Astrocyte of the cerebellum (primary cell): ENCODE data around the gene MED13L.

Experiments
- DNase-seq: peaks from one replicate; pipeline ENCODE4 v3.0.0-alpha.2; 2011; ENCODE audit warnings: low read depth
- H3K4me3 ChIP-seq: 2 replicates; pipeline ENCODE4 v1.5.1; 2011; ENCODE audit warnings: mild to moderate bottlenecking, low read depth, low read length, moderate library complexity
- in situ Hi-C: cut with HindIII; loops from 2 replicates; pipeline ENCODE4 v1.10.0; 2017; ENCODE audit warnings: low sequenced_read_pairs
- TF ChIP-seq, protein P1 (sequence below): IDR thresholded peaks from 2 replicates; pipeline ENCODE4 v1.5.1; 2012; ENCODE audit warnings: low read length, low read depth, moderate library complexity, mild to moderate bottlenecking; ENCODE audit errors: missing control alignments

MED13L gene

DNA sequence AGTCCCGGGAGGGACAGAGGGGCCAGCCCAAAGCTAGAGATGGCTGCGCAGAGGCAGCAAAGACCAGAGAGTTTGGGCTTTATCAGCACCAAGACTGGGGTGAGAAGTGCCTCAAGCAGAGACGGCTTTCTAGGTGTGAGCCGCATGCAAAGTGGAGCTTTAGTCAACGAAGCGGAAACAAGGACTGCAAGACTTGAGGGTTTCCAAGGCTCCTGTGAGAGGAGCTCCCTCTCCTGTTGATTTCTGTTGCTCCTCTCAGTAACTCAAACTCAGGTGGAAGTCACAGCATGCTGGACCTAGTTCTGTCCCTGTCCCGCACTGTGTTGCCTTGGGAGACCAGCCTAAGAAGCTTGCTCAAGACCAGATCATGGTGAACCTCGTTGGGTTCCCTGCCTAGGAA lies 327.8 kb downstream of the MED13L start:
- TF ChIP-seq, protein P1, sequence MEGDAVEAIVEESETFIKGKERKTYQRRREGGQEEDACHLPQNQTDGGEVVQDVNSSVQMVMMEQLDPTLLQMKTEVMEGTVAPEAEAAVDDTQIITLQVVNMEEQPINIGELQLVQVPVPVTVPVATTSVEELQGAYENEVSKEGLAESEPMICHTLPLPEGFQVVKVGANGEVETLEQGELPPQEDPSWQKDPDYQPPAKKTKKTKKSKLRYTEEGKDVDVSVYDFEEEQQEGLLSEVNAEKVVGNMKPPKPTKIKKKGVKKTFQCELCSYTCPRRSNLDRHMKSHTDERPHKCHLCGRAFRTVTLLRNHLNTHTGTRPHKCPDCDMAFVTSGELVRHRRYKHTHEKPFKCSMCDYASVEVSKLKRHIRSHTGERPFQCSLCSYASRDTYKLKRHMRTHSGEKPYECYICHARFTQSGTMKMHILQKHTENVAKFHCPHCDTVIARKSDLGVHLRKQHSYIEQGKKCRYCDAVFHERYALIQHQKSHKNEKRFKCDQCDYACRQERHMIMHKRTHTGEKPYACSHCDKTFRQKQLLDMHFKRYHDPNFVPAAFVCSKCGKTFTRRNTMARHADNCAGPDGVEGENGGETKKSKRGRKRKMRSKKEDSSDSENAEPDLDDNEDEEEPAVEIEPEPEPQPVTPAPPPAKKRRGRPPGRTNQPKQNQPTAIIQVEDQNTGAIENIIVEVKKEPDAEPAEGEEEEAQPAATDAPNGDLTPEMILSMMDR: no peak
- in situ Hi-C loops: loop anchor here (10.0 kb wide), 1 partner anchor 1265 kb away; the partner anchor contains the start of gene TBX3
- DNase-seq: no peak
- H3K4me3 ChIP-seq: no peak overlapping the region

DNA sequence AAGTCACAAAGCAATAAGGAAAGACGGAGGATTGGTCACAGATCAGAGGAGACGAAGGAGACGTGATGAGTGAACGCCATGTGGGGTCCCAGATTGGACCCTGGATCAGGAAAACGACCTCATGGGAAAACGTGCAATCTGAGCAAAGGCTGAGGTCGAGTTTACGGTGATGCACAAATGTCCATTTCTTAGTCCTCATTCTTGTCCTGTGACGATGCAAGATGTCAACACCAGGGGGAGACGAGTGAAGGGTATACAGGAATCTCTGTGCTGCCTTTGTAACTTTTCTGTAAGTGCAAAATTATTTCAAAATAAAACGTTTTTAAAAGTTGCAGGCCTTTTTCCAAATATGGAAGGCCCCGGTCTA lies 329.8 kb downstream of the MED13L start:
- TF ChIP-seq, protein P1: no peak

DNA sequence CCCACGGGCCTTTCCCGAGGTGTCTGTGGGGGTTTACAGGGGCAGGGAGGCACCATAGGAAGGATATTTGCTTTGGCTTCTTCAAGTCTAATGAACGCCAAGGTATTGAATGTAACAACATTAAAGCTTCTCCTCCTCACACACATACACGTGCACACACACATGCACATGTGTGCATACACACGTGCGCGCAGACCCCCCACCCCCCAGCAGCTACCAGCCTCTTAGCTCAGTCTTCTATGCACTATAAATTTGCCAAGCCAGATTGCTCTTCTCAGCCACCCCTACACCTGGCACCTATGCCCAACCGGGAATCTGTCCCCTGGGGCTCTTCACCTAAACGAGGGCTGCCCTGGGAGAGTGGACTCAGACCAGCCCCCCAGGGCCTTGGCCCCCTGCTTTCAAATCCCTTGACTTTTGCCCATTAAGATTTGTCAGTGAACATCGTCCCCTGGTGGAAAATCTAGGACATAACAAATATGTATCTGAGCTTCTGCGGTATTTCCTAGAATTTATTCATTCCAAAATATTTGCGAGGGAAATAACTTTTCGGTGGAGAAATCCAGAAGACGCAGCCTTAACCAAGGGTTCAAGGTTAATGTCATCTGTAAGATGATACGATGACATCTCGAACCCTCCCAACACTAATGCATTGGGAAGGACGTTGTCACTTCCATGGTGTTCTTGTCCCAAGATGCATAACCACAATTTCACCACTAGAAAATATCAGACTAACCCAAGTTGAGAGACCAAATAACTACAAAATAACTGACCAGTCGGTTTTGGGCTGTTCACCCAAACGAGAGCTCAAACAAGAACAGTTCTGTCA lies 330.4 kb downstream of the MED13L start:
- no peak for DNase-seq
- TF ChIP-seq, protein P1: peak; percentile 51
- no peak overlapping the region for H3K4me3 ChIP-seq
- in situ Hi-C loops: no loop called here

More for the DNA sequence above, 329.8 kb downstream of the MED13L start:
- no peak for DNase-seq
- no peak overlapping the region for H3K4me3 ChIP-seq
- in situ Hi-C loops: no loop called here

DNA sequence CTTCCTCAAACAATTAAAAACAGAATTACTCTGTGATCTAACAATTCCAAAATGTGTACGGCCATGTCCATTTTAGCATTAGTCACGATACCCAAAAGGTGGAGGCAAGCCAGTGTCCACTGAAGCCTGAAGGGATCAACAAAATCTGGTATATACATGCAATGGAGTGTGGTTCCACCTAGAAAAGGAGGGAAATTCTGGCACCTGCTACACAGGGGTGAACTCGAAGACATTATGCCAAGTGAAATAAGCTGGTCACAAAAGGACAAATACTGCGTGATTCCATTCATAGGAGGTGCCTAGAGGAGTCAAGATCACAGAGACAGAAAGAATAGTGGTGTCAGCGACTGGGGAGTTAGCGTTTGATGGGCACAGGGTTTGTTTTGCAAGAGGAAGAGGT lies 331.4 kb downstream of the MED13L start:
- TF ChIP-seq, protein P1: no peak
- in situ Hi-C loops: no loop called here
- no peak overlapping the region for H3K4me3 ChIP-seq
- peak; percentile 27 for DNase-seq

- in situ Hi-C loops: no loop called here
- no peak for DNase-seq
- H3K4me3 ChIP-seq: no peak overlapping the region
- TF ChIP-seq, protein P1: no peak
Measured at GRCh38 chr12:115945491-115945885, 332.0 kb downstream of the MED13L start.

- TF ChIP-seq, protein P1: no peak
- in situ Hi-C loops: no loop called here
- no peak overlapping the region for H3K4me3 ChIP-seq
- DNase-seq: no peak
Measured at GRCh38 chr12:115944837-115945490, 332.5 kb downstream of the MED13L start.
